Stimulated activated CD8-positive, alpha-beta memory T cell treated with anti-CD3 and anti-CD28 coated beads, Interleukin-12 subunit alpha, Interleukin-12 subunit beta, amount 100 ng/mL, for 1 hour (primary cell): ENCODE data around the gene RAD51D.
"Not testable (repeated sequence)": the region's sequence is repeated elsewhere in the genome, so short reads cannot be mapped to it uniquely, and the experiment has no call there.

ENCODE experiments used
- DNase-seq: peaks from one replicate; pipeline ENCODE4 v3.0.0-alpha.2; 2020; ENCODE audit warnings: low read depth

The RAD51D gene

DNA sequence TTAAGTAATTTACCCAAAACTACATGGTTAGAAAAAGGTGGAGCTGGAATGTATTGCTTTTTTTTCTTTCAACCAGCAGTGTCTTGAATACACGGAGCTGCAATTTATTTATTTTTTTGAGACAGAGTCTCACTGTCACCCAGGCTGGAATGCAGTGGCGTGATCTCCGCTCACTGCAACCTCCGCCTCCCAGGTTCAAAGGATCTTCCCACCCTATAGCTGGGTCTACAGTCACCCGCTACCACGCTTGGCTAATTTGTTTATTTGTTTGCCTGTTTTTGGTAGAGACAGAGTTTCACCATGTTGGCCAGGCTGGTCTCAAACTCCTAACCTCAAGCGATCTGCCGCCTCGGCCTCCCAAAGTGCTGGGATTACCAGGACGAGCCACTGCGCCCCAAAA lies 29.0 kb downstream of the RAD51D start:
- not testable (repeated sequence) for DNase-seq

GRCh38 chr17:35089586-35090296 lies 29.9 kb downstream of the RAD51D start:
- peak; percentile 31 for DNase-seq

- peak; percentile 81 for DNase-seq
Measured at GRCh38 chr17:35088881-35089585, 30.6 kb downstream of the RAD51D start.

DNA sequence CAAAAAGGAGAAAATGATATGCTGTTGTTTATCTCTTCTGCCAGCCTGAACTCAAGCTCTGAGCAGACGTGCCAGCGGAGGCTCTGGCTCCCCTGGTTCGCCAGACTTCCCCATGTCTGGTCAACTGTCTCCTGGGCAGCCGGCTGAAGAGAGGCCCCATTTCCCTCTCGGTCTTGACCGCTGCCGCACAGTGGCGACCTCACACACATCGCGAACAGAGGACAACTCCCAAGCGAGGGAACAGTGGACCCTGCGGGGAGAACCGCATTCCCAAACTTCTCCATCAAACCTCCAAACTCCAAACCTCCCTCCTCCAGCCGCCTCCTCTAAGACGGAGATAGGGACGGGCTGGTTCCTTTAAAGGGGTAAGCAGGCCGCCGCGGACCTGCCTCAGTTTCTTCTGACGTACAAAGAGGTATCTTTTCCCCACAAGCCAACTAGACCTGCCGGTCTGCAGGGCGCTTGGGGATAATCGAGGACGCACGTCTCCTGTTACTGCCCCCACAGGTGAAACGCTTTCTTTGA lies 31.2 kb downstream of the RAD51D start:
- DNase-seq = no peak

DNA sequence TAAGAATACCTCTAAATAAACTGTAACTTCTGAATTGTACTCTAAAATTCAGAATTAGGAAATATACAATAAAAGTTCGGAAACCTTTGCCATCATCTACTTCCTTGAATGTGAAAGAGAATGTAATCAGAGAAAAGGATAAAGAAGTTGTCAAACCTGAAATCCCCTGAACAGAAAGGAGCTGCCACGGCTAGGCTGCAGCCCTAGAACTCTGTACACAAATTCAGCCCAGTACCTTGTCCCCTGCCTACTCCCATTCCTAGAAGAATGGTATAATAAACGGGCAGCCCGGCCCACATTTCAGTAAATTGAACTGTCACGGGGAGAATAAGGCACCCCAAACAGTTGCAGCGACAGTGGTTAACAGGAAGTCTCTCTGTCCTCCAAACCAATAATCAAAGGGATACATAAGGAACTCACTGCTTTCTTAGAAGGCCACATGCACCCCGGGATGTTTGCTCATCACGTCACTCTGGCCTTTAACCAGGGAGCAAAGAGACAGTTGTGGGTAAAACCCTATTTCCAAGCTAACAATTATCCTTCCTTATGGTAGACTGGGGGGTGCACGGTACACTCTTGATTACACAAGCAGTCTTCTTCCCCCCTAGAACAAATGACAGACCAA lies 31.8 kb downstream of the RAD51D start:
- DNase-seq = no peak

DNA sequence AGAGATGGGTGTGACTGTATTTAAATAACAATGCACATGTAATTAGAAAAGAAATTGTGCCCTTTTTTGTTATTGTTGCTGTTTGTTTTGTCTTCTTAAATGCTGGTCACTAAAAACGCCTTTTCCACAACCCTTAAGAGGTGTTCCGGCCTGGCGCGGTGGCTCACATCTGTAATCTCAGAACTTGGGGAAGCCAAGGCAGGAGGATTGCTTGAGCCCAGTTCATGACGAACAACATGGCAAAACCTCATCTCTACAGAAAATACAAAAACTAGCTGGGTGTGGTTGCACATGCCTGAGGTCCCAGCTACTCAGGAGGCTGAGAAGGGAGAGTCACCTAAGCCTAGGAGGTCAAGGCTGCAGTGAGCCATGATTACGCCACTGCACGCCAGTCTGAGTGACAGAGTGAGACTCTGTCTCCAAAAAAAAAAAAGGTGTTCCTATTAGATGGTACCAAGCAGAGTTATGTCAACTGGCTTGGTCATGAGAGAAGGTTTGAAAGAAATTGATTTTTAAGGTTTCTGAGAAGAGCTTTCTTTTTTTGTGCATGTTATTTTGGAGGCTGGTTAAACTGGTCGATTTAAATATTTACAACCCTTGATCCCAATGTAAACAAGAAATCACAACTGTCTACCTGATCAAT lies 32.6 kb downstream of the RAD51D start:
- DNase-seq = no peak

GRCh38 chr17:35086164-35086563 lies 33.5 kb downstream of the RAD51D start:
- DNase-seq = no peak

DNA sequence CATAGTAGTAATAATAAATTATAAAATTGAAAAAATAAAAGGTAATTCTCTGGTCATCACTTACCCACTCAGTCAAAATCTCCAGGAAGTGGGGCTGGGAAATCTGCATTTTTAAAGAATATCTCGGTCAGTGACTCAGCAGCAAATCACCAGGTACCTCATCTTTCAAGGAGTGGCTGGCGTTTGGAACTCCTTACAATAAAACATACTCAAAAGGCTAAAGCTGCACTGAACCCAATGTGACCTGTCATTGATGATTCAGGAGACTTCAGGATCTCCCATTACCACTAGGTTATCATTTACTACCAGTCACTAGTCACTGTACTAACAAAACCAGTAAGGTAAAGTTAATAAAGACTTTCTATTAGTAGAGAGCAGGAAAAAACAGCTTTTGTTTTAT lies 34.7 kb downstream of the RAD51D start:
- DNase-seq = no peak

- no peak for DNase-seq
Measured at GRCh38 chr17:35083071-35083470, 36.6 kb downstream of the RAD51D start.

GRCh38 chr17:35082073-35082657 lies 37.5 kb downstream of the RAD51D start:
- DNase-seq = no peak

GRCh38 chr17:35081638-35082037 lies 38.0 kb downstream of the RAD51D start:
- no peak for DNase-seq

DNA sequence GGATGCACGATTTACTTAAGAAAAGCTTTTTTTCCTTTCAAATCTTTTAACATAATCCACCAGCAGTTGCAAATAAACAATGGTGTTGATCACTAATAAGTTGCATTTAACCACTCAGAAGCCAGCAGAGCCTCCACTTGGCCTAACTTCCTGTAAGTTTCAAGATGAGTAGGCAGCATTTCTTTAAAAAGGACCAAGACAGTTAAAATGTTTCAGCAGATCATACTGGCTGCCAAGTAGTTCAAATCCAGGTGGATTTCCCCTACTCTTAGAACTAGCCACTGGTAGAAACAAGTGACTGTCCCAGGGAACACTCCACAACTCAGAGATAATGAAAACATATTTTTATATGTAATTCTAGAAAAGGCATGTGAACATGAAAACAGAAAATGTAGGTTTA lies 39.1 kb downstream of the RAD51D start:
- DNase-seq = no peak

DNA sequence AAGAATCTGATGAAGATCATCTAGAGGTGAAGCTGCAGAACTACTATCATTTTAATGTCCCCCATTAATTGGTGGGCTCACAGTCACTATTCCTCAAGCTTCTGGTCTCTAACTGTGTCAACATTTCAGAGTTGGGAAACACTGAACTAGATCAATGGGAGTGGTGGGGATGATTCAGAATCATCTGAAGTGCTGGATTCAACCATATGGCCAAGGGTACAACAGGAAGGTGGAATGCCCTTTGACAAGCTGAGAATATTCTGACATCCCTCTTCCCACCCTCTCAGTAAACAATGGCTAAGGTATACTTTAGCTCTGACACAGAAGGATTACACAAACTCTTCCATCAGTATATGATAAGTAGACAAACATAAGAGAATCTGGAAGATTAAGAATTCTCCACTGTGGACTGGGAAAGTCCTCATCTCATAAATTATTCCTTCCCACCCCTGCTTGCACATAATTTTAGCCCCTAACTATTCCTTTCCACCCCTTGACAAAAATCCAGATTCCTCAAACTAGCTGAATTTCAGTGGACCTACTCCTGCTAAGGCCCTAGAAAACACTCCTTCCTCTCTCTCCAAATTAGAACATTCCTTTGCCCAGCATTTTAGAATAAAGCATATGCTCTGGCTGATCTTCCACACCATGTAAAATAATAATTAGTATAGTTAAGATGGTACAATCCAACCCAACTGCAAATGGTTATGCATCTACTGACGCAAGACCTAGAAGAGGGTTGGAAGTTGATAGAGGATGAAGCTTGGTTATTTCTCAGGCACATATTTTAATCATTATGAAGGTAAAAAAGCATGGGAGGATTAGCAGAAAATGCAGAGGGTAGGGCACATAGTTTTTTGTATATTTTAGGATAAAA lies 39.9 kb downstream of the RAD51D start:
- DNase-seq = no peak

DNA sequence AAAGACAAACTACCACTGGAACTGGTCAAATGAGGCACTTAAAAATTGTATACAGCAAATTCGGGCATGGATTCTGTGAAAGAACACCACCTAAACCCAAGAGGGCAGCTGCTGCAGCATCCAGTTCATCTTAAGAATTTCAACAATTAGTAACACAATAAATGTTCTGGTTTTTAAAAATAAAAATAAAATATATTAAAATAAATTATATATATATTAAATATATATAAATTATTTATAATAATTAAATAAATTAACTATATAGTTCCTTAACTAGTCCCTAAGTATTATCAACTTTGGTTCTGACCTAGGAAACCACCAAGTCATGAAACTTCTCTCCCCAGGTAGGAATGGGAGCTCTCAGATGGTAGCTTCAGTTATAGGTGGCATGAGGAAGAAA lies 42.8 kb downstream of the RAD51D start:
- no peak for DNase-seq

- no peak for DNase-seq
Measured at GRCh38 chr17:35074711-35075707, 44.7 kb downstream of the RAD51D start.

DNA sequence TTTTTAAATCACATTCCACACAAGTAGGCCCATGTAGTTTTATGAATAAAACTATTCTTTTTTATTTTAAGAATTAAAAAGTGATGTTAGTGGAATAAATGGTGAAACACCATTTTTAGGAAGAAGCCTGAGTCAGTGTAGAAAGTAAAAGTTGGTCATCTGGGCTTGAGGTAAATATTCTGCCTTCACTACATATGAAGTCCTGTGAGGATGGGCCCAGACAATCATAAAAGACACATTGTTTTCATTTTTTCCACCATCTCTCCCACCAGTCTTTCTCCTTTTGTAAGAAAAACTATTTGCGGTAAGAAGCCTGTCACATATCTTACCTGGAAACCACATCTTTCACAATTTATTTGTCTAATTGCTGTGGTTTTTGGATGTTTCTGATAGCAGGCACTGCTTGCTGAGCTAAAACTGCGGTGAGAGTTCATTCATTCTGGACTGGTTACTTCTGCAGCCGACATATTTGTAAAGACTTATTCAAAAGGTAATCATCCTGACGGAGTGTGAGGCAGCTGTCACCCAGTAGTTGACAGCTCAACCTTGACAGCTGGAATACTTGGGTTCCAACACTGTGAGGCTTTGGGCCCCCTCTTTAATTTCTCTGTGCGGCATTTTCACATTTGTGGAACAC lies 45.6 kb downstream of the RAD51D start:
- no peak for DNase-seq

DNA sequence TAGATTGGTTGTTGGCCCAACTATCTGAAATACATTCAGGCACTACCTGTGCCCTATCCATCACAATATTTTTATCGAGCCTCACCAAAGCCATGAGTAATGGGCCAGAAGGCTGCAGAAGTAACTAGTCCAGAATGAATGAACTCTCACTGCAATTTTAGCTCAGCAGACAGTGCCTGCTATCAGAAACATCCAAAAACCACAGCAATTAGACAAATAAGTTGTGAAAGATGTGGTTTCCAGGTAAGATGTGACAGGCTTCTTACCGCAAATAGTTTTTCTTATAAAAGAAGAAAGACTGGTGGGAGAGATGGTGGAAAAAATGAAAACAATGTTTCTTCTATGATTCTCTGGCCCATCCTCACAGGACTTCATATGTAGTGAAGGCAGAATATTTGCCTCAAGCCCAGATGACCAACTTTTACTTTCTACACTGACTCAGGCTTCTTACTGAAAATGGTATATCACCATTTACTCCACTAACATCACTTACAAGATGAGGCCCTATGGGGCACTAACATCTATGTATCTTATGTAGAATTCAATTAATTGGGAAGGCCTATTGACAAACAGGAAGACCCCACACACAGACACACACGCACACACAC lies 46.4 kb downstream of the RAD51D start:
- no peak for DNase-seq

DNA sequence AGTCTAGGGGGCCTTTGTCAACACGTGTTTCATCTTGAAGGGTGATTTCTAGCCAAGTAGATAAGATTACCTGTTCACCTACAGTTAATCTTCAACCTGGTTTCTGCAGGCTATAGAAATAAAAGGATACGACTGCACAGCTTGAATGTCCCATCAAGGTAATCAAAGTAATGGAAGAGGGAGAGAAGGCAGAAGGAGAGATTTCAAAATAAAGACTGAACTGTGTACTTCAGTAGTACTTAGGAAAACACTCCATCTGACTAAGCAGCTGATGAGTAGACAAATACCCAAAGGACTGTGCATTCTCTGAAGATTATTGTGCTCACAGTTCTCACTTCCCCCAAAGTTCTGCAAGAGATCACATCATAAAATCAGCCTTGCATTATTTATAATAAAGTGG lies 50.3 kb downstream of the RAD51D start:
- no peak for DNase-seq

- DNase-seq = no peak
Measured at GRCh38 chr17:35068249-35068648, 51.4 kb downstream of the RAD51D start.
